Measurements from ENCODE around the gene SLC35A1. TPM values are rescaled to one million over a fixed set of nuclear protein-coding genes. Genes with fewer than 3 reads are reported as not detected.
"Not testable (repeated sequence)": the region's sequence is repeated elsewhere in the genome, so short reads cannot be mapped to it uniquely, and the experiment has no call there.

Gene SLC35A1, protein sequence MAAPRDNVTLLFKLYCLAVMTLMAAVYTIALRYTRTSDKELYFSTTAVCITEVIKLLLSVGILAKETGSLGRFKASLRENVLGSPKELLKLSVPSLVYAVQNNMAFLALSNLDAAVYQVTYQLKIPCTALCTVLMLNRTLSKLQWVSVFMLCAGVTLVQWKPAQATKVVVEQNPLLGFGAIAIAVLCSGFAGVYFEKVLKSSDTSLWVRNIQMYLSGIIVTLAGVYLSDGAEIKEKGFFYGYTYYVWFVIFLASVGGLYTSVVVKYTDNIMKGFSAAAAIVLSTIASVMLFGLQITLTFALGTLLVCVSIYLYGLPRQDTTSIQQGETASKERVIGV
- total RNA-seq (2014; rRNA removed; shearing (Covaris generic); ENCODE audit: low replicate concordance) = 10.6 and 14.2 TPM in 2 replicates

DNA sequence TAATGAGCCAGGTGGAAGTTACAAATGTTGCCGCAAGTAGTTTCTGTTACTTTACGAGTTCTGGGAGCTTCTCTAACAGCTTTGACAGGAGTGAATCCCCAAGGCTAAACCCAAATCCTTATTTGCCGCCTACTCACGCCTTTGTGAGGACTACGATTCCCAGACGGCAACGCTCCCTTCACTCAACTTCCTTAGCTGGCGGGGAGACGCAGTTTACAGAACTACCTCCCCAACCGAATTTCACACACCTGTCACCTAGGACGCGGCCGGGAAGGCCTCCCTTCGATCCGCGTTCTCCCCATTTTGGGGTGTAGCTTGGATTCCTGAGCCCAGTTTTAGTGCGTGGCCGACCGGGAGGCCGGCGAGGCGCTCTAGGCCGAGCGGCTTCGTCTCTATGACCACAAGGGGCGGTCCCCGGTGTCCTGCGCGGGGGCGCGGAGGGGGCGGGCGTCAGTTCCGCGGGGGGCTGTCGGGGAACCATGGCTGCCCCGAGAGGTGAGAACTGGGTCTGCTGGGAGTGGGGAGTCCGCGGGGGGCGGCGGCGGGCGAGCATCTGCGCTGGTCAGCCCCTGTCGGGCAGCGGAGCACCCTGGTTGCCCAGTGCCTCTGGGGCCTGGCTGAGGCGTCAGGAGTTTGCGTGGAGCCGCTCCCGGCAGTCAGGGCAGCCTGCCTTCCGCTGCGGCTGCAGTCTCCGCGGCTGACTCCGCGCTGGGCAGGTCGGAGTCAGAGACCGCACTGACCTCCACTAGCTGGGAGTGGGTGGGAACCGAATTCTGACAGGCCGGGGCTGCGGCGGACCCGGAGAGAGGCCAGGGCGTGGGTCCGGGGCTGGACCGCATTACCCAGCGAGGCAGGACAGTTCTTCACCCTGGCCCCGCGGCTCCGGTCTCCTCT, at the start of gene SLC35A1:
TSS of gene SLC35A1 (plus strand) at position 450 of the 894 bp plus-strand sequence. CDS start at position 480, 30 bp downstream.
- Histone ChIP-seq H3K4me3 (peak within 1 kb of the TSS; percentile 98), H3K36me3 (no peaks in the 10 kb centered on the region; the same call in 1 of the 2 replicates), H3K9me3 (no peaks in the 10 kb centered on the region), H3K27me3 (peaks cover 2% of the 10 kb centered on the region; the same call in 1 of the 2 replicates)
- peak; percentile 79 for DNase-seq

DNA sequence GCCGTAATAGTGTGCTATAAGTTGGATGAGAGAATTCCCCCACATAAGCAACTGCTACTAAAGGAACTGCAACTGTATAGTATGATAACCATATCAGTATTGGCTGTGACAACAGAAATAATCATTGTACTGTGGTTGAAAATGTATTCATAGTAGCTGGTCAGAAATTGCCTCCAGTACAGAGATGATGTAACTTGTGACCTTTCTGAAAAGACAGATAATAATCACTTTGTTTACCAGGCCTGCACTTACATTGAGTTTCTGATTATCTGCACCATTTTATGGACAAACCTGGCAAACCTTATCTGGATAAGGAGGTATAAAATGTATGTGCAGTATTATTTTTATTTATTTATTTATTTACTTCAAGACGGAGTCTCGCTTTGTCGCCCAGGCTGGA, 46.0 kb upstream of the SLC35A1 start:
- H3K36me3 ChIP-seq = no peaks in the 10 kb centered on the region
- no peak for DNase-seq
- H3K27me3 ChIP-seq = peaks cover 12% of the 10 kb centered on the region; the same call in 1 of the 2 replicates
- no peaks in the 10 kb centered on the region for H3K9me3 ChIP-seq
- no peak overlapping the region for H3K4me3 ChIP-seq

DNA sequence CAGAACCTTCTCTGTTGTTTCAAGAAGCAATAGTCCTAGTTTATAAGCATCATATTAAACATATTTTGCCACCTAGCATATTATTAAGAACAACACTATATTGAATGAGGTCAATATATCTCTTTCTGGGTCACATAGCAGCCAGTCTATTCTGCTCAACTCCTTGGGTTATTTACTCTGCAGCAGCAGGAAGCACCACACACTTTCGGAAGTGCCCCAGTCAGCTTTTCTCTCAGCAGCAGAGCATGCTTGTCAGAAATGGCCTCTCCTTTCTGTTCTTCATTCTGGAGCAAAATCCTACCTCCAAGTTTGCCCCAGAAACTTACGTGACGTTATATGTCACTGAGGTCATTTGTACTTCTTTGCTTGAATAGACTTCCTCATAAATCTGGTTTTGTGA, 42.3 kb upstream of the SLC35A1 start:
- Histone ChIP-seq H3K36me3 (no peaks in the 10 kb centered on the region), H3K9me3 (no peaks in the 10 kb centered on the region)

DNA sequence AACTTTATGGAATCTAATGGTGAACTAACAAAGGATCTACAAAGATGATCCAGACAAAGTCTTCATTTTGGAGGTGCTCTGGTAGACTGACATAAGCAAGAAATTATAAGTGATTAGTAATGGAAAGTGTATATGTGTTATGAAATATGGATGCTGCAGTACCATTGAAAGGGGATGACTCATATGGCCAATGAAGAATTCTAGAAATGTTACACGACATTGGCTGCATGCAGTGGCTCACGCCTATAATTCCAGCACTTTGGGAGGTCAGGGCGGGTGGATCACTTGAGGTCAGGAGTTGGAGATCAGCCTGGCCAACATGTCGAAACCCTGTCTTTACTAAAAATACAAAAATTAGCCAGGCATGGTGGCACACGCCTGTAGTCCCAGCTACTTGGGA, 41.5 kb upstream of the SLC35A1 start:
- Histone ChIP-seq H3K27me3 (peaks cover 12% of the 10 kb centered on the region; the same call in 1 of the 2 replicates), H3K4me3 (no peak overlapping the region), H3K36me3 (no peaks in the 10 kb centered on the region), H3K9me3 (no peaks in the 10 kb centered on the region)
- peak; percentile 7 for DNase-seq

More for the DNA sequence above, 42.3 kb upstream of the SLC35A1 start:
- Histone ChIP-seq H3K4me3 (no peak overlapping the region), H3K27me3 (peaks cover 12% of the 10 kb centered on the region; the same call in 1 of the 2 replicates)
- DNase-seq = no peak

DNA sequence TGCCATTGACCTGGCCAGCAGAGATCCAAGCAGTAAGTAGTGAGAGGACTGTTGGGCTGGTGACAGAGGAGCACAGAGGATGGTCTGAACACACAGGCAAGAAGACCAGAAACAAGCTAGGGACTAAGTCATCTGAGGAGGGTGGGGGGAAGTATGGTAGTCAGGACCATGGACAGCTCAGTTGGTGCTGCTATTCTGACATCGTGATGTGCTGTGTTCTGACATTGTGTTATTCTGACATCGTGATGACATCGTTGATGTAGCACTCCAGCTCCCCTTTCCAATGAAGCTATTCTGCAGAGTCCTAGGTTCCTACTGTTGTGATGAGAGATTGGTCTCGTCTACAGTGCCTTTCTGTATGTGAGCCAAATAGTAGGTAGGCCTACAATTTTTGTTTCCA, 36.3 kb upstream of the SLC35A1 start:
- Histone ChIP-seq H3K27me3 (peaks cover 4% of the 10 kb centered on the region; the same call in 1 of the 2 replicates), H3K36me3 (no peaks in the 10 kb centered on the region), H3K9me3 (no peaks in the 10 kb centered on the region; the same call in 1 of the 2 replicates), H3K4me3 (no peak overlapping the region)
- DNase-seq = peak; percentile 28

DNA sequence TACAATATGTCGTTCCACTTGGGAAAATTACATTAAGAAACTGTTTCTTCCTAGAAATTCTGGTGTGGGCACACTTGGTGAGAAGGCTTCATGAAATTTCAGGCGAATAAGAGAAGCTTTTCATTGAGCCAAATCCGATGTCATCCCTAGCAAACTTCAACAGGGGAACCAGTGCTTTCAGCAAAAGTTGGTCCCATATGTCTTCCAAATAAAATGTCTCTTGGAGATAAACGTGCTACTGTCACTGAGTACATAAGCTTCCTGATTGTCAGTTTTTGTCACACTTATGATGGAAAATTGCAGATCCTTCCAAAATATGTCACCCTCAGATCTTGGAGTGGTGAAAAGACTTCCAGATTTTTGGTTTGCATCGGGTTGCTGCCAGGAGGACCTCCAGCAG, 31.1 kb upstream of the SLC35A1 start:
- Histone ChIP-seq H3K36me3 (no peaks in the 10 kb centered on the region), H3K4me3 (no peak overlapping the region), H3K27me3 (0 out of 2 replicates have a peak, but pooled peaks cover 2% of the 10 kb centered on the region), H3K9me3 (no peaks in the 10 kb centered on the region; the same call in 1 of the 2 replicates)
- no peak for DNase-seq

DNA sequence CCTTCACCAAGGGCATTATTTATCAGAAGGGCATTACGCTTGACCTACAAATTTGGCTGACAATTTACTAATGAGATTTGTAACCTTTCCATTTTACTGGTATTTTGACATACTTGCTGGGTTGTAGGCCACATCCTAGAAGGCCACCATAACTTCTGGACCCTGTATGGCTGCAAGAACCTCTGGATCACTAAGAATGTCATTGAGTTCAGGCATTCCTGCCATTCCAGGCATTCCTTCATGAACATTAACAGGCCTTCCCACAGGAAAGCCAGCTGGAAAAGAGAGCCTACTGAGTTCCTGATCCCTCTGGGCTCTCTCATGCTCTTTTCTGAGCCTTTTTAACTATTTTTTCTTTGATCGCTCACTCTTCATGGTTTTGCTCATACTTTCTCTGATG, 28.4 kb upstream of the SLC35A1 start:
- Histone ChIP-seq H3K4me3 (no peak overlapping the region), H3K9me3 (no peaks in the 10 kb centered on the region; the same call in 1 of the 2 replicates), H3K27me3 (0 out of 2 replicates have a peak, but pooled peaks cover 3% of the 10 kb centered on the region), H3K36me3 (no peaks in the 10 kb centered on the region)
- DNase-seq = no peak

DNA sequence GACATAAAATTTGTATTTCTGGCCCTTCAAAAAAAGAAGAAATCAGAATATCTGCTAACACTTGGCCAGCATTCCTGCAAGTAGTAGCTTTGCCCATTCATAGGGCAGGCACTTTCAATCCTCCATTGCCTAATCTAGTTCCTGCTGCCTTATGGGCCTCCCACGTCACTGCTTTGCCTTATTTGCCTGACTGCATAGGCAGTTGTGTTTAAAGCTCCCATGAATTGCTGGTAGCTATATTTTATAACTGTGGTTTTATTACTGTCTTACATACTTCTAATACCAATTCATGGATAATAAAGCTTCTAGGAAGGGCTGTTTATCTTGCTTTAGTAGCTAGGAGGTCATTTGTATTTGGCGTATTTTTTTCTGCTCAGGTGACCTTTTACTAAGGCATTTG, 7.7 kb upstream of the SLC35A1 start:
- no peaks in the 10 kb centered on the region for H3K9me3 ChIP-seq
- no peak for DNase-seq
- H3K4me3 ChIP-seq = no peak overlapping the region
- no peaks in the 10 kb centered on the region for H3K36me3 ChIP-seq
- peaks cover 16% of the 10 kb centered on the region for H3K27me3 ChIP-seq

DNA sequence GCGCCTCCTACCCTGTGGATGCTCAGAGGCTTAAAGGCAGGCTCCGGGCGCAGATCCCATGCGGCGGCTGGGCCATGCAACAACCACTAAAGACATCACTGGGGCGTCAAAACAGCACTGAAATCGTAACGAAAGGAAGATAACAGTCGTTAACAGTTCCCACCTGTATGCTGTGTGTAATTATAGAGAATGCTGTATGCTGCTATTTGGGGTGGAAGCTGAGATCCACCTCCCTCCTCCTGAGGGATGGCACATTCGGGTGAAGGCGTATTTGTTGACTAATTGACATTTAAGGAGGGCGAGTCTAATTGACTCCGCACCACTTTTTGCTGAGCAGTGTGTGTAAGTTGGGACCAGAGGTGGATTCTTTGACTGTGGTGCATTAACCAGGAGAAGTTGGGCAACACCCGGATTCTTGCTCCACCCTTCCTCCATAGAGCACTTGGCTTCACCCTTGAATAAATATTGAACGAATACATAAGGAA, 687 bp downstream of the SLC35A1 start:
- DNase-seq = no peak
- Histone ChIP-seq H3K9me3 (no peaks in the 10 kb centered on the region), H3K36me3 (no peaks in the 10 kb centered on the region; the same call in 1 of the 2 replicates)

DNA sequence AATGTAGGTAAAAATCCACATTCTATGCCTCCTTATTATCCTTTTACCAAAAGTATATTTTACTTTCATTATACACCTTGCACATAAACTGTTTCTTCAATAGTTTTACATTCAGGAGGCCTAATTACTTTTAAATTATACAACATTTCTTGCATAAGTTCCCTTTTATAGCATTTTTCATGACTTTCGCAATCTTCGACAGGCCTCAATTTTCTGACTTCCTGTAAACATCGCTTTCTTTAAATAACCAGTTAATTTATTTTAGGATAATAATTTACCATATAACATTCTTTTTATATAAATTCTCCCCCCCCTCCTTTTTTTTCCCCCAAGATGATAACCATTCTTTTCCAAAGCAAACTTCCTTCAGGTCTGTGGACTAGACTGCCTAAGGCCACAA, 9.2 kb downstream of the SLC35A1 start:
- Histone ChIP-seq H3K9me3 (no peaks in the 10 kb centered on the region), H3K36me3 (no peaks in the 10 kb centered on the region; the same call in 1 of the 2 replicates), H3K4me3 (no peak overlapping the region), H3K27me3 (no peaks in the 10 kb centered on the region)
- no peak for DNase-seq

More for the DNA sequence above, 687 bp downstream of the SLC35A1 start:
- Histone ChIP-seq H3K27me3 (no peaks in the 10 kb centered on the region), H3K4me3 (peak overlapping the region; percentile 98)

DNA sequence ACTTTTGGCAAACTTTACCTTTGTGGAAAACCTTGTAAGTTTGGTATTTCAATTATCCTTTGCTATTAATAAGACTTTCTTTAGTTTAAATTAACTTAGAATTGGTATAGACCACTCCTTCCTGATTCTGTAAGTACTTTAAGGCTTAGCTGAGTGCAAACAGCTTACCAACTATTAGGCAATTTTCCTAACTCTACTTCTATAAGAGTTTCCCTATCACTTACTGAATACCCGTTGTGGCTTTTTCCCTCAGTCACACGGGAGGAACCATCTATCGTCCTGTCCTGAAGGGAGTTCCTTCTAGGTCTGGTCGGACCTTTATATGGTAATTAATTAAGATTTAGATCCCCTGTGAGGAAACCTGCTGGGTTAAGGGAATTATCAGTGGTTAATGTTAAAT, 9.6 kb downstream of the SLC35A1 start:
- H3K9me3 ChIP-seq = no peaks in the 10 kb centered on the region
- H3K36me3 ChIP-seq = no peaks in the 10 kb centered on the region; the same call in 1 of the 2 replicates
- no peak for DNase-seq
- no peak overlapping the region for H3K4me3 ChIP-seq
- no peaks in the 10 kb centered on the region for H3K27me3 ChIP-seq

DNA sequence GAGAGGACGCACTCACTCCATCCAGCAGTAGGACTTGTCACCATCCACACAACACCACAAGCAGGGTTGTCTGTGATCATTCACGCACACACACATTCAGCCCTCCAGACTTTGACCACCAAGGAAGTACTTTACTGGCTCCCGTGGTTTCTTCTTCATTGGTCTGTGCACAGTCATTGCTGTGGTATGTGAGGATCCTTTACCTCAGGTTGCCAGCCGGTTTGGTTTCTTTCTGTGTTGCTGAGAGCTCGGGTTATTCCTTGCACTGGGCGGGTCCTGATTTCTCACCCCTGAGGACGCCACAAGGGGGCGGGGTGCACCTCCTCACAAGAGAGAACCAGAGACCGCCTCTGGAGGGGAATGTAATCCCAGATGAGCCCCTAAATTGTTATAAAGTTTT, 11.2 kb downstream of the SLC35A1 start:
- H3K9me3 ChIP-seq = no peaks in the 10 kb centered on the region
- DNase-seq = peak; percentile 9
- no peaks in the 10 kb centered on the region for H3K36me3 ChIP-seq
- H3K27me3 ChIP-seq = no peaks in the 10 kb centered on the region
- no peak overlapping the region for H3K4me3 ChIP-seq

DNA sequence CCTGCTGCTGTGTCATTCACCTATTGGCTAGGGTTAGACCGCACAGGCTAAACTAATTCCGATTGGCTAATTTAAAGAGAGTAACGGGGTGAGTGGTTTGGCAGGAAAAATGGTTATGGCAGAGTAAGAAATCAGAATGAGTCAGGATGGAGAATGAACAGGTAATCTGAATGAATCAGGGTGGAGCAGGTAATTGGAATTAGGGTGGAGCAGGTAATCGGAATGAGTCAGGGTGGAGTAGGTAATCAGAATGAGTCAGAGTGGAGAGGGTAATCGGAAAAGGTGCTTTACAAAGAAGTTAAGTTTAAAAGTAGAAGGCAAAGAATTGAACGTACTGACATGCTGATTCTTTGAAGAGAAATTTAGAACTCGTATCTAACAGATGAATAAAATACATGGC, 11.7 kb downstream of the SLC35A1 start:
- Histone ChIP-seq H3K9me3 (no peaks in the 10 kb centered on the region), H3K36me3 (no peaks in the 10 kb centered on the region), H3K4me3 (no peak overlapping the region), H3K27me3 (no peaks in the 10 kb centered on the region)
- DNase-seq = no peak

DNA sequence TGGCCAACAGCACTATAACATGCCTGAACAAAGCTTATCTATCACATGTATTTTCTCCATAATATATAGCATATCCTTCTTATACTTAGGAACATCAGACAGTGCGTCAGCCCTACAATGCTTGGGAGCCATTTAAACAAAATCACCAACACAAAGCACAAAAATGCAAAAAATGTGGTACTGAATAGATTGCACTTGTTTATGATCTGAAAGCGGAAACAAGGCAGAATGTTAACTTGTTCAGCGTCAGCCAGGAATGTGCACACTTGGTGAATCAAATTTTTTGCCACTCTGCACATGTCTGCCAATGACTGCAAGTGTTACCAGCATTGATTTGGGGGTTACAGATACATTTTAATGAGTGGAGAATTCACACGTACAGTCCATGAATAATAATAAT, 14.8 kb downstream of the SLC35A1 start:
- H3K4me3 ChIP-seq = no peak overlapping the region
- H3K36me3 ChIP-seq = no peaks in the 10 kb centered on the region
- H3K9me3 ChIP-seq = no peaks in the 10 kb centered on the region
- no peaks in the 10 kb centered on the region for H3K27me3 ChIP-seq
- no peak for DNase-seq

DNA sequence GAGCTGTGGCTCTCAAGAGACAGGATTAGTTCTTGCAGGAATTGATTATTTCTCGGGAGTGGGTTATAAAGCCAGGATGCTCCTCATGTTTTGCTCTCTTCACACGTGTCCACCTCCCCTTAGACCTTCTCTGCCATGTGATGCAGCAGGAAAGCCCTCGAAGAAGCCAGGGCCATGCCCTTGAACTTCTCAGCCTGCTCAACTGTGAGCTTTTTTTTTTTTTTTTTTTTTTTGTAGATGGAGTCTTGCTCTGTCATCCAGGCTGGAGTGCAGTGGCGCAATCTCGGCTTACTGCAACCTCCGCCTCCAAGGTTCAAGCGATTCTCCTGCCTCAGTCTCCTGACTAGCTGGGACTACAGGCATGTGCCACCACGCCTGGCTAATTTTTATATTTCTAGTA, 16.6 kb downstream of the SLC35A1 start:
- not testable (repeated sequence) for H3K9me3 ChIP-seq, H3K27me3 ChIP-seq, H3K4me3 ChIP-seq, H3K36me3 ChIP-seq, DNase-seq

DNA sequence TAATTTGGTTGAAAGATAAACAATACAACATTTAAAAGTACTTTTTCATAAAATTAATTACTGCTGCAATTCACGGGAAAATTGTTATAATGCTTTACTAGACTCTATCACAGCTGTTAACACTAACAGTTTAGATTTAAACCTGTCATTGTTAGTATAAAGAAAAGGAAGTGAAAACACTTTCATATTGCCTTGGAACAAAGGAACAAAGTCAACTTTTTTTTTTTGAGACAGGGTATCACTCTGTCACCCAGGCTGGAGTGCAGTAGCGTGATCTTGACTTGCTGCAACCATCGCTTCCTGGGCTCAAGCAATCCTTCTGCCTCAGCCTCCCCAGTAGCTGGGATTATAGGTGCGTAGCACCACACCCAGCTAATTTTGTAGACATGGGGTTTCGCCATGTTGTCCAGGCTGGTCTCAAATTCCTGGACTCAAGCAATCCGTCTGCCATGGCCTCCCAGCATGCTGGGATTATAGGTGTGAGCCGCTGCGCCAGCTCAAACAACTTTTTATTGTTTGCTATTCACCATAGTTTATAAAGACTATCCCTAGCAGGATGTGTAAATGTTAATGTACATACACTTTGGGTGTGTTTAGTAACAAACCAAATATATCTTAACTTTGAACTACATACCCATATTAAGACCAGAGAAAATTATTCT, 22.1 kb downstream of the SLC35A1 start:
- DNase-seq = no peak
- Histone ChIP-seq H3K9me3 (no peaks in the 10 kb centered on the region), H3K4me3 (no peak overlapping the region), H3K27me3 (no peaks in the 10 kb centered on the region), H3K36me3 (no peaks in the 10 kb centered on the region)

All from MG63 (cell line).